Muscle layer of duodenum (tissue), 2 donors: ENCODE data around the gene AGBL4.
"Not testable (repeated sequence)": the region's sequence is repeated elsewhere in the genome, so short reads cannot be mapped to it uniquely, and the experiment has no call there.

Experiments used
- H3K27ac ChIP-seq: one replicate; pipeline ENCODE4 v1.7.0; 2013; ENCODE audit warnings: mild to moderate bottlenecking, low read length
- H3K27me3 ChIP-seq: one replicate; pipeline ENCODE4 v1.7.0; 2013; ENCODE audit warnings: low read depth, mild to moderate bottlenecking, control low read depth, low read length
- H3K36me3 ChIP-seq, 2 donors: one replicate each; pipeline ENCODE4 v1.7.0; 2013; ENCODE audit warnings: low read length in 2 of 2, control low read depth in 1 of 2, mild to moderate bottlenecking in 1 of 2; ENCODE audit not compliant: insufficient read depth in 2 of 2, control insufficient read depth in 1 of 2
- H3K4me1 ChIP-seq, 2 donors: one replicate each; pipeline ENCODE4 v1.7.0; 2013; ENCODE audit warnings: low read length in 2 of 2, mild to moderate bottlenecking in 2 of 2, control low read depth in 1 of 2, moderate library complexity in 1 of 2; ENCODE audit not compliant: insufficient read depth in 2 of 2, control insufficient read depth in 1 of 2
- H3K4me3 ChIP-seq, 2 donors: one replicate each; pipeline ENCODE4 v1.7.0; 2013; ENCODE audit warnings: low read length in 2 of 2, low read depth in 1 of 2, mild to moderate bottlenecking in 1 of 2
- H3K9me3 ChIP-seq, 2 donors: one replicate each; pipeline ENCODE4 v1.7.0; 2013; ENCODE audit warnings: low read length in 2 of 2, control low read depth in 1 of 2, mild to moderate bottlenecking in 1 of 2; ENCODE audit not compliant: control insufficient read depth in 1 of 2
- donor health status: healthy.

The AGBL4 gene

GRCh38 chr1:49026230-49026811, 997.4 kb downstream of the AGBL4 start:
- H3K27me3 ChIP-seq, result no peaks in the 10 kb centered on the region
- no peak overlapping the region for H3K4me3 ChIP-seq

GRCh38 chr1:49016030-49016977, 1007.5 kb downstream of the AGBL4 start:
- Histone ChIP-seq H3K4me1 (no peaks in the 10 kb centered on the region), H3K27ac (no peak overlapping the region), H3K36me3 (no peaks in the 10 kb centered on the region), H3K9me3 (no peaks in the 10 kb centered on the region), H3K27me3 (no peaks in the 10 kb centered on the region), H3K4me3 (no peak overlapping the region)

More at GRCh38 chr1:49026230-49026811, 997.4 kb downstream of the AGBL4 start:
- Histone ChIP-seq H3K36me3 (no peaks in the 10 kb centered on the region), H3K9me3 (no peaks in the 10 kb centered on the region), H3K4me1 (no peaks in the 10 kb centered on the region), H3K27ac (no peak overlapping the region)

DNA sequence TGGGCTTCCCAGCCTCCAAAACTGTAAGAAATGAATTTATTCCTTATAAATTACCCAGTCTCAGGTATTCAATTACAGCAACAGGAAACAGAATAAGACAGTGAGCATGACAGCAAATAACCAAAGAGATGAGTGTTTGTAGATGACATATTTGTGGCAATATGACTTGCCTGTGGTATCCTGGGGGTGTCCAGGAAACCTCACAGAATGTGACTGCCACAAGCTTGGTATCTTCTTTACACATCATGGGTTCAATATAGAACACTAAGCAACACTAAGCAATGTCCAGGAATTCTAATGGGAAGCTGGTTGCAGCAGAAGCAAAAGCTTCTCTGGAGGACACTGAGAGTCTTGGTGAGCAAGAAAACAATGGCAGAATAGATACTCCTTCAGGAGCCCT, 1010.7 kb downstream of the AGBL4 start:
- Histone ChIP-seq H3K36me3 (no peaks in the 10 kb centered on the region), H3K27me3 (no peaks in the 10 kb centered on the region), H3K4me3 (no peak overlapping the region), H3K9me3 (no peaks in the 10 kb centered on the region), H3K27ac (no peak overlapping the region), H3K4me1 (no peaks in the 10 kb centered on the region)

DNA sequence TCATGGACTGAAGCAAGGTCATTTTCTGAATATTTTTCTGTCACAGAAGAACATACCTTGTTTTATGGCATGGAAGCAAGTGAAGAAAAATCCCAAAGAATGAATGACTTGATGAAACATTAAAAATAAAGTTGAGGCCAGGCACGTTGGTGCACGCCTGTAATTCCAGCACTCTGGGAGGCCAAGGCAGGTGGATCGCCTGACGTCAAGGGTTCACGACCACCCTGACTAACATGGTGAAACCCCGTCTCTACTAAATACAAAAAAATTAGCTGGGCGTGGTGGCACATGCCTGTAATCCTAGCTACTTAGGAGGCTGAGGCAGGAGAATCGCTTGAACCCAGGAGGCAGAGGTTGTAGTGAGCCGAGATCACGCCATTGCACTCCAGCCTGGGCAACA, 1020.8 kb downstream of the AGBL4 start:
- H3K36me3 ChIP-seq, H3K27me3 ChIP-seq, H3K4me1 ChIP-seq, H3K27ac ChIP-seq, H3K9me3 ChIP-seq, H3K4me3 ChIP-seq: not testable (repeated sequence)

DNA sequence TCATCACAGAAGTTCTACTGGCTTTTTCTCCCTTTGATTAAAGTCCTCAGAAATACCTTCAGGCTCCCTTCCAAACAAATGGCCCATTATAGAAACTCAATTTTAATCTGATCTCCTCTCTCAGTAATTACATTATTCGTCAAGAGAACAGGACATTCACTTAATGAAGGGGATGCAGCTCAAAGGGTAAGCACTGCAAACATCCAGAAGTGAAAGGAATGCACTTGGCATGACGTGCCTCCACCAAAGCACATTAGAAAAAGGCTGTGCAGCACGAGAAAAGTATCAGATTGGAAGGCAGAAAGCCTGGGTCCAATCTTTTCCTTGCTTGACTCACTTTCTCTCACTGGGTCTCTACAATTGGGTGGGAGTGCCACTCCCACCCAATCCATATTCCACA, 1024.4 kb downstream of the AGBL4 start:
- H3K36me3 ChIP-seq, result no peaks in the 10 kb centered on the region
- no peaks in the 10 kb centered on the region for H3K9me3 ChIP-seq
- no peak overlapping the region for H3K27ac ChIP-seq
- H3K27me3 ChIP-seq, result no peaks in the 10 kb centered on the region
- no peaks in the 10 kb centered on the region for H3K4me1 ChIP-seq
- no peak overlapping the region for H3K4me3 ChIP-seq

DNA sequence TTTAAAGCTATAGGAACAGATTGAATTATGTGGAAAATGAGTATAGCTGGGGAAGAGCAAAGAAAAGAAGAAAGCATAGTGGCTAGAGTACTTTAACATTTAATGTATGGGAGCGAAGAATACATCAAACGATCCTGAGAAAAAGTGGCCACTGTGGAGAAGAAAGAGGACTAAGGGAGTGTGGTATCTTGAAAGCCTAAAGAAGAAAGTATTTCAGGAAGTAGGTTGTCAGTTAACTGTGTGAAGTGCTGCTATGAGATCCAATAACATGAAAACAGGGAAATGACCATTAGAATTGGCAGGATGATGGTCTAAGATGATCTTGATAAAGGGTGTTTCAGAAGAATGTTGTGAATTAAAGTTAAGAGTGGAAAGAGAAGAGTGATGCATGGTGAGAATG, 1027.4 kb downstream of the AGBL4 start:
- H3K27ac ChIP-seq, result no peak overlapping the region
- no peak overlapping the region for H3K4me3 ChIP-seq
- H3K4me1 ChIP-seq, result no peaks in the 10 kb centered on the region
- no peaks in the 10 kb centered on the region for H3K36me3 ChIP-seq
- H3K9me3 ChIP-seq, result peaks cover 0 to 11% of the 10 kb centered on the region in 2 donors
- no peaks in the 10 kb centered on the region for H3K27me3 ChIP-seq

DNA sequence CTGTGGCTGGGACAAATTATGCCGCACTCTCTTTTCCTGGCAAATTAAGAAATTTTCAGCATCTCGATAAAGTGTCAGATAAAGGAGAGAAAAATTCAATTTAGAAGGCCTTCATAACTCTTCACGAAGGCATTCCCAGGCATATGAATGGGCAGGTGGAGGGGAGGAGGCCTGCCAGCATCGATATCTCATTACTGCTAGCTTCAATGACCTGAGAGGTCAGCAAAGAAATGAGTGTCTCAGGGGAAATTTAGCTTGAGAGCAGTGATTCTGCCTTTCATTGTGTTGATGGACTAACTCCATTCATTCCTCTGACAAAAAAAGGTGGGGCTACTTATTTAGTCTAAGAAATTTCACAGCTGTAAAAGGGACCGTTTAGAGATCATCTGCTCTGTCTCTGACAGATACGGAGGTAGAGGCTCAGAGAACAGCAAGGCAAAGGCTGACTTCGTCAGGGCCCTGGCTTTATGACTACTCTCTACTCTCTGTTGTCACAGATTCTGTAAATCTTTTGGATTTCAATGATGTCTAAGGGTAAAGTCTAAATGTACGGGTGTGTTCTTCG, 1035.0 kb downstream of the AGBL4 start:
- Histone ChIP-seq H3K4me1 (no peaks in the 10 kb centered on the region), H3K27ac (no peak overlapping the region), H3K4me3 (no peak overlapping the region), H3K27me3 (no peaks in the 10 kb centered on the region), H3K9me3 (peaks cover 0 to 14% of the 10 kb centered on the region in 2 donors), H3K36me3 (no peaks in the 10 kb centered on the region)

GRCh38 chr1:48979940-48980339, 1043.8 kb downstream of the AGBL4 start:
- no peaks in the 10 kb centered on the region for H3K4me1 ChIP-seq

GRCh38 chr1:48978413-48978812, 1045.3 kb downstream of the AGBL4 start:
- no peaks in the 10 kb centered on the region for H3K4me1 ChIP-seq
- no peaks in the 10 kb centered on the region for H3K36me3 ChIP-seq
- no peaks in the 10 kb centered on the region for H3K27me3 ChIP-seq
- no peaks in the 10 kb centered on the region for H3K9me3 ChIP-seq
- H3K27ac ChIP-seq, result no peak overlapping the region
- no peak overlapping the region for H3K4me3 ChIP-seq

More at GRCh38 chr1:48979940-48980339, 1043.8 kb downstream of the AGBL4 start:
- Histone ChIP-seq H3K27me3 (no peaks in the 10 kb centered on the region), H3K9me3 (no peaks in the 10 kb centered on the region), H3K36me3 (no peaks in the 10 kb centered on the region), H3K4me3 (no peak overlapping the region), H3K27ac (no peak overlapping the region)

DNA sequence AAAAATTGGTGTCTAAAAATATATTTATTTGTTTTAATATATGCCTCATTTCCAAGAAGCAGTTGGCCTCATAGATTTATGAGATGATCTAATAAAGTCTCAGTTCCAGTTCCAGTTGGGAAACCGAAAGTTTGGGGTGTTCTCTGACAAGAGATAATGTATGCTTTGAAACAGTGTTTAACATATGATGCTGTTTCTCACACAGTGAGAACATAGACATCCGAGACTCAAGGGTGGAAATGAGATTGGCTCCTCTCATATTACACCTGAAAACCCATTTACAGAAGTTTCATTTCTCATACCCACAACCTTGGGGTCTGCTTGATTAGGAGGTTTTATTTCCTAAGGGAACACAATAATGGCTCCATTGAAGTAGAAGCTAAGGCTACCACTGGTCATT, 1046.5 kb downstream of the AGBL4 start:
- Histone ChIP-seq H3K36me3 (no peaks in the 10 kb centered on the region), H3K27ac (no peak overlapping the region), H3K27me3 (no peaks in the 10 kb centered on the region), H3K4me1 (no peaks in the 10 kb centered on the region), H3K9me3 (no peaks in the 10 kb centered on the region), H3K4me3 (no peak overlapping the region)

- Histone ChIP-seq H3K27me3 (no peaks in the 10 kb centered on the region), H3K4me3 (no peak overlapping the region), H3K36me3 (no peaks in the 10 kb centered on the region), H3K4me1 (peaks cover 0 to 5% of the 10 kb centered on the region in 2 donors), H3K9me3 (no peaks in the 10 kb centered on the region), H3K27ac (no peak overlapping the region)
These were observed 1053.8 kb downstream of the AGBL4 start for GRCh38 chr1:48969971-48970370.
